ENCODE measurements around the gene PLEKHA7. TPM values are rescaled to one million over a fixed set of nuclear protein-coding genes. Genes with fewer than 3 reads are reported as not detected.
"Not testable (repeated sequence)": the region's sequence is repeated elsewhere in the genome, so short reads cannot be mapped to it uniquely, and the experiment has no call there.

The PLEKHA7 gene
- total and polyA plus RNA-seq, 5 donors = 16.2 to 44.6 (median 33.8) TPM

GRCh38 chr11:16924462-16924825 is 89.8 kb downstream of the PLEKHA7 start:
- intact Hi-C loops (cut with DNase I) = no loop called here
- H3K27ac ChIP-seq (ENCODE audit: low read length) = peak overlapping the region; percentile 9
- DNase-seq (no peak), ATAC-seq (no peak)
- H3K9me3 ChIP-seq (ENCODE audit: control insufficient read depth, low read length) = no peaks in the 10 kb centered on the region
- H3K4me1 ChIP-seq (ENCODE audit: control insufficient read depth, insufficient read depth, low read length) = peaks cover 5% of the 10 kb centered on the region
- WGBS = 36% methylated on average over 4 of the region's 4 CpGs
- peak overlapping the region; percentile 21 for H3K4me3 ChIP-seq (ENCODE audit: low read length)
- H3K27me3 ChIP-seq (ENCODE audit: control insufficient read depth, insufficient read depth) = no peaks in the 10 kb centered on the region

- Histone ChIP-seq H3K27me3 (ENCODE audit: control insufficient read depth, insufficient read depth) (no peaks in the 10 kb centered on the region), H3K9me3 (ENCODE audit: control insufficient read depth, low read length) (no peaks in the 10 kb centered on the region), H3K4me1 (ENCODE audit: control insufficient read depth, insufficient read depth, low read length) (peaks cover 5% of the 10 kb centered on the region), H3K27ac (ENCODE audit: low read length) (peak overlapping the region; percentile 9), H3K4me3 (ENCODE audit: low read length) (peak overlapping the region; percentile 21)
- ATAC-seq = peak; percentile 12 to 45
- DNase-seq = no peak
- WGBS = 57% methylated on average over 4 of the region's 4 CpGs
- intact Hi-C loops (cut with DNase I) = no loop called here
These were observed 90.2 kb downstream of the PLEKHA7 start for GRCh38 chr11:16923987-16924386.

GRCh38 chr11:16921668-16922067 is 92.5 kb downstream of the PLEKHA7 start:
- intact Hi-C loops (cut with DNase I) = no loop called here
- no peaks in the 10 kb centered on the region for H3K9me3 ChIP-seq (ENCODE audit: control insufficient read depth, low read length)
- peaks cover 3% of the 10 kb centered on the region for H3K4me1 ChIP-seq (ENCODE audit: control insufficient read depth, insufficient read depth, low read length)
- H3K4me3 ChIP-seq (ENCODE audit: low read length) = no peak overlapping the region
- H3K27me3 ChIP-seq (ENCODE audit: control insufficient read depth, insufficient read depth) = no peaks in the 10 kb centered on the region
- 62% methylated on average over 4 of the region's 4 CpGs for WGBS
- no peak for DNase-seq
- H3K27ac ChIP-seq (ENCODE audit: low read length) = no peak overlapping the region
- ATAC-seq = no peak

- DNase-seq = no peak
- intact Hi-C loops (cut with DNase I) = no loop called here
- WGBS = 65% methylated on average over 4 of the region's 4 CpGs
- H3K27me3 ChIP-seq (ENCODE audit: control insufficient read depth, insufficient read depth) = no peaks in the 10 kb centered on the region
- H3K9me3 ChIP-seq (ENCODE audit: control insufficient read depth, low read length) = no peaks in the 10 kb centered on the region
- ATAC-seq = no peak
- H3K27ac ChIP-seq (ENCODE audit: low read length) = no peak overlapping the region
- no peak overlapping the region for H3K4me3 ChIP-seq (ENCODE audit: low read length)
- H3K4me1 ChIP-seq (ENCODE audit: control insufficient read depth, insufficient read depth, low read length) = peaks cover under 1% of the 10 kb centered on the region
These were observed 93.2 kb downstream of the PLEKHA7 start for GRCh38 chr11:16921019-16921418.

- Histone ChIP-seq H3K4me3 (ENCODE audit: low read length) (no peak overlapping the region), H3K9me3 (ENCODE audit: control insufficient read depth, low read length) (no peaks in the 10 kb centered on the region), H3K27ac (ENCODE audit: low read length) (no peak overlapping the region), H3K27me3 (ENCODE audit: control insufficient read depth, insufficient read depth) (no peaks in the 10 kb centered on the region), H3K4me1 (ENCODE audit: control insufficient read depth, insufficient read depth, low read length) (no peaks in the 10 kb centered on the region)
- ATAC-seq (no peak), DNase-seq (no peak)
- WGBS = 62% methylated on average over 5 of the region's 5 CpGs
- intact Hi-C loops (cut with DNase I) = no loop called here
These were observed 93.7 kb downstream of the PLEKHA7 start for GRCh38 chr11:16920559-16920958.

- H3K4me3 ChIP-seq (ENCODE audit: low read length); DNase-seq; H3K27ac ChIP-seq (ENCODE audit: low read length); H3K4me1 ChIP-seq (ENCODE audit: control insufficient read depth, insufficient read depth, low read length); H3K9me3 ChIP-seq (ENCODE audit: control insufficient read depth, low read length); ATAC-seq; intact Hi-C loops (cut with DNase I); H3K27me3 ChIP-seq (ENCODE audit: control insufficient read depth, insufficient read depth): not testable (repeated sequence)
- WGBS = 84% methylated on average over 6 of the region's 6 CpGs
These were observed 95.6 kb downstream of the PLEKHA7 start for GRCh38 chr11:16918543-16919182.

- no peaks in the 10 kb centered on the region for H3K9me3 ChIP-seq (ENCODE audit: control insufficient read depth, low read length)
- no peaks in the 10 kb centered on the region for H3K4me1 ChIP-seq (ENCODE audit: control insufficient read depth, insufficient read depth, low read length)
- ATAC-seq (no peak), DNase-seq (no peak)
- H3K27me3 ChIP-seq (ENCODE audit: control insufficient read depth, insufficient read depth) = no peaks in the 10 kb centered on the region
- no peak overlapping the region for H3K27ac ChIP-seq (ENCODE audit: low read length)
- WGBS = 73% methylated on average over 4 of the region's 4 CpGs
- intact Hi-C loops (cut with DNase I) = no loop called here
- H3K4me3 ChIP-seq (ENCODE audit: low read length) = no peak overlapping the region
These were observed 96.3 kb downstream of the PLEKHA7 start for GRCh38 chr11:16917941-16918340.

GRCh38 chr11:16912692-16913111 is 101.5 kb downstream of the PLEKHA7 start:
- Histone ChIP-seq H3K27ac (ENCODE audit: low read length) (no peak overlapping the region), H3K27me3 (ENCODE audit: control insufficient read depth, insufficient read depth) (no peaks in the 10 kb centered on the region), H3K9me3 (ENCODE audit: control insufficient read depth, low read length) (no peaks in the 10 kb centered on the region), H3K4me1 (ENCODE audit: control insufficient read depth, insufficient read depth, low read length) (peaks cover 2% of the 10 kb centered on the region), H3K4me3 (ENCODE audit: low read length) (no peak overlapping the region)
- 35% methylated on average over 3 of the region's 3 CpGs for WGBS
- ATAC-seq (no peak), DNase-seq (no peak)
- intact Hi-C loops (cut with DNase I) = no loop called here

GRCh38 chr11:16911658-16912057 is 102.6 kb downstream of the PLEKHA7 start:
- ATAC-seq = no peak
- Histone ChIP-seq H3K4me3 (ENCODE audit: low read length) (no peak overlapping the region), H3K27ac (ENCODE audit: low read length) (no peak overlapping the region), H3K4me1 (ENCODE audit: control insufficient read depth, insufficient read depth, low read length) (peaks cover 2% of the 10 kb centered on the region), H3K27me3 (ENCODE audit: control insufficient read depth, insufficient read depth) (no peaks in the 10 kb centered on the region), H3K9me3 (ENCODE audit: control insufficient read depth, low read length) (no peaks in the 10 kb centered on the region)
- 80% methylated on average over 4 of the region's 4 CpGs for WGBS
- intact Hi-C loops (cut with DNase I) = no loop called here
- no peak for DNase-seq

GRCh38 chr11:16911186-16911585 is 103.0 kb downstream of the PLEKHA7 start:
- intact Hi-C loops (cut with DNase I) = no loop called here
- no peaks in the 10 kb centered on the region for H3K27me3 ChIP-seq (ENCODE audit: control insufficient read depth, insufficient read depth)
- no peak for ATAC-seq
- no peak overlapping the region for H3K4me3 ChIP-seq (ENCODE audit: low read length)
- WGBS = 65% methylated on average over 4 of the region's 4 CpGs
- no peaks in the 10 kb centered on the region for H3K9me3 ChIP-seq (ENCODE audit: control insufficient read depth, low read length)
- peaks cover 2% of the 10 kb centered on the region for H3K4me1 ChIP-seq (ENCODE audit: control insufficient read depth, insufficient read depth, low read length)
- H3K27ac ChIP-seq (ENCODE audit: low read length) = no peak overlapping the region
- DNase-seq = no peak

- WGBS = 87% methylated on average over 3 of the region's 3 CpGs
- Histone ChIP-seq H3K9me3 (ENCODE audit: control insufficient read depth, low read length) (no peaks in the 10 kb centered on the region), H3K27me3 (ENCODE audit: control insufficient read depth, insufficient read depth) (no peaks in the 10 kb centered on the region), H3K27ac (ENCODE audit: low read length) (no peak overlapping the region), H3K4me1 (ENCODE audit: control insufficient read depth, insufficient read depth, low read length) (peaks cover 2% of the 10 kb centered on the region), H3K4me3 (ENCODE audit: low read length) (no peak overlapping the region)
- DNase-seq (no peak), ATAC-seq (no peak)
- intact Hi-C loops (cut with DNase I) = no loop called here
These were observed 104.7 kb downstream of the PLEKHA7 start for GRCh38 chr11:16909359-16910035.

Data from right cardiac atrium (tissue), 5 donors.